Renal cortex interstitium (tissue), 11 donors: ENCODE results near the gene KPNA6. TPM values are rescaled to one million over a fixed set of nuclear protein-coding genes. Genes with fewer than 3 reads are reported as not detected.

Source experiments
- DNase-seq, 11 donors: peaks; one replicate each; pipeline ENCODE4 v3.0.0-alpha.2; 2013; ENCODE audit warnings: low read depth in 9 of 11, low spot score in 4 of 11; ENCODE audit errors: extremely low read depth in 1 of 11
- polyA plus RNA-seq, 3 donors: library from polyadenylated mRNA; unstranded; fragments of 120-200 nt; gene quantifications; one replicate each; pipeline ENCODE4 v1.2.1, GENCODE V29; 2013; ENCODE audit not compliant: insufficient read length in 3 of 3

Gene KPNA6
- polyA plus RNA-seq, 3 donors, result 32.7 to 35.7 (median 35.3) TPM

- DNase-seq, result no peak
Observed at GRCh38 chr1:32223683-32224082, 115.8 kb downstream of the KPNA6 start.

- DNase-seq, result no peak
Observed at GRCh38 chr1:32224285-32224684, 116.4 kb downstream of the KPNA6 start.

Other genes with a start within 250 kb of the KPNA6 start
- 100 to 1,000 TPM; 211 to 256 (median 221) TPM for gene PTP4A2, start 169.7 kb upstream of the KPNA6 start, polyA plus RNA-seq
- gene KHDRBS1, start 94.2 kb upstream of the KPNA6 start, polyA plus RNA-seq, result 100 to 1,000 TPM; 227 to 280 (median 258) TPM
- gene TMEM39B, start 35.1 kb upstream of the KPNA6 start, polyA plus RNA-seq, result 10 to 100 TPM; 19.2 to 21.3 (median 20.0) TPM
- 10 to 100 TPM; 44.4 to 50.6 (median 45.5) TPM for gene TXLNA, start 71.6 kb downstream of the KPNA6 start, polyA plus RNA-seq
- 10 to 100 TPM; 17.8 to 30.2 (median 27.4) TPM for gene CCDC28B, start 92.5 kb downstream of the KPNA6 start, polyA plus RNA-seq
- 10 to 100 TPM in 1 of 3 donors, 1 to 10 TPM in 2; 7.7 to 11.0 (median 8.1) TPM for gene IQCC, start 97.6 kb downstream of the KPNA6 start, polyA plus RNA-seq
- gene DCDC2B, start 101.0 kb downstream of the KPNA6 start, polyA plus RNA-seq, result 1 to 10 TPM in 1 of 3 donors, under 1 TPM in 2; 0.75 to 2.6 (median 0.98) TPM
- gene TMEM234, start 114.3 kb downstream of the KPNA6 start, polyA plus RNA-seq, result 10 to 100 TPM; 23.0 to 33.6 (median 27.4) TPM
- gene EIF3I, start 114.4 kb downstream of the KPNA6 start, polyA plus RNA-seq, result 100 to 1,000 TPM; 168 to 187 (median 181) TPM
- gene FAM167B, start 139.2 kb downstream of the KPNA6 start, polyA plus RNA-seq, result 10 to 100 TPM in 2 of 3 donors, 1 to 10 TPM in 1; 6.5 to 13.3 (median 10.4) TPM
- gene LCK, start 143.2 kb downstream of the KPNA6 start, polyA plus RNA-seq, result 1 to 10 TPM; 3.4 to 4.8 (median 3.8) TPM
- 100 to 1,000 TPM; 174 to 189 (median 181) TPM for gene HDAC1, start 184.0 kb downstream of the KPNA6 start, polyA plus RNA-seq
- gene MARCKSL1, start 228.2 kb downstream of the KPNA6 start, polyA plus RNA-seq, result 100 to 1,000 TPM; 402 to 500 (median 427) TPM